Duodenal mucosa (tissue), 2 donors: ENCODE results near the gene CEBPA.
A peak's percentile ranks its signal among the peaks of the same experiment; 100 is the strongest.
"Not testable (repeated sequence)": the region's sequence is repeated elsewhere in the genome, so short reads cannot be mapped to it uniquely, and the experiment has no call there.

ENCODE experiments used
- H3K27ac ChIP-seq: one replicate; pipeline ENCODE4 v1.7.0; 2013; ENCODE audit warnings: low read depth, low read length
- H3K27me3 ChIP-seq, 2 donors: one replicate each; pipeline ENCODE4 v1.7.0; 2013; ENCODE audit warnings: low read length in 2 of 2, control low read depth in 1 of 2; ENCODE audit not compliant: insufficient read depth in 2 of 2, control insufficient read depth in 1 of 2
- H3K36me3 ChIP-seq, 2 donors: one replicate each; pipeline ENCODE4 v1.7.0; 2013; ENCODE audit warnings: low read length in 2 of 2, control low read depth in 1 of 2; ENCODE audit not compliant: insufficient read depth in 2 of 2, control insufficient read depth in 1 of 2
- H3K4me1 ChIP-seq, 2 donors: one replicate each; pipeline ENCODE4 v1.7.0; 2013; ENCODE audit warnings: low read length in 2 of 2, control low read depth in 1 of 2; ENCODE audit not compliant: insufficient read depth in 2 of 2, control insufficient read depth in 1 of 2
- H3K4me3 ChIP-seq, 2 donors: one replicate each; pipeline ENCODE4 v1.7.0; 2013; ENCODE audit warnings: low read length in 2 of 2, low read depth in 1 of 2
- H3K9ac ChIP-seq, 2 donors: one replicate each; pipeline ENCODE4 v1.7.0; 2013; ENCODE audit warnings: low read length in 2 of 2, low read depth in 1 of 2
- H3K9me3 ChIP-seq, 2 donors: one replicate each; pipeline ENCODE4 v1.7.0; 2013; ENCODE audit warnings: low read length in 2 of 2, control low read depth in 1 of 2; ENCODE audit not compliant: control insufficient read depth in 1 of 2

Gene CEBPA

DNA sequence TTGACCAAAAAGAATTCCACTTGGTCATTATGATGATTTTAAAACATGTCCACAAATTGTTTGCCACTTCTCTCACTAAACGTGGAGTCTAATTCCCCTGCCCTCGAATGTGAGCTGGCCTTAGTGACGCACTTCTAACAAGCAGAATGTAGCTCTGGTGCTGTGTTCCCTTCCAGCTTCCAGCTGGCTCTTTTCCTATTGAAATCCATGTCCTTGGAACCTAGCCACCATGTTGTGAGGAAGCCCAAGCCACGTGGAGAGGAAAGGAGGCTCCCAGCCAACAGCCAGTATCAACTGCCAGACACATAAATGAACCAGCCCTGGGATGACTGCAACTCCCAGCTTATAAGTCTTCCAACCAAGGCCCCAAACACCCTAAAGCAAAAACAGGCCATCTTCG lies 23.6 kb upstream of the CEBPA start:
- Histone ChIP-seq H3K27me3 (no peaks in the 10 kb centered on the region), H3K4me1 (no peaks in the 10 kb centered on the region), H3K36me3 (no peaks in the 10 kb centered on the region)

DNA sequence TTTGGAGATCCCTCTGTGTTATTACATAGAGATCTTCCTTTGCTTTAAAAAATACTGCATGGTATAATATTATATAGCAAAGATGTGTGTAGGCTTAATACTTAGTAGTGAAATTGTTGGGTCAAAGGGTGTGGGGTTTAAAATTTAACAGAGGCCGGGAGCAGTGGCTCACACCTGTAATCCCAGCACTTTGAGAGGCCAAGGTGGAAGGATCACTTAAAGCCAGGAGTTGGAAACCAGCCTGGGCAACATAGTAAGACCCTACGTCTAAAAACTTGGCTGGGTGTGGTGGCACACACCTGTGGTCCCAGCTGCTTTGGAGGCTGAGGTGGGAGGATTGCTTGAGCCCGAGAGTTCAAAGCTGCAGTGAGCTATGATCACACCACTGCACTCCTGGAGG lies 22.3 kb upstream of the CEBPA start:
- Histone ChIP-seq H3K27me3 (no peaks in the 10 kb centered on the region), H3K4me1 (no peaks in the 10 kb centered on the region), H3K27ac (no peak overlapping the region), H3K9ac (no peak overlapping the region), H3K4me3 (no peak overlapping the region), H3K36me3 (no peaks in the 10 kb centered on the region), H3K9me3 (peaks cover 0 to 2% of the 10 kb centered on the region in 2 donors)

More for the DNA sequence above, 23.6 kb upstream of the CEBPA start:
- no peak overlapping the region for H3K4me3 ChIP-seq
- H3K9me3 ChIP-seq: peaks cover 0 to 2% of the 10 kb centered on the region in 2 donors
- no peak overlapping the region for H3K27ac ChIP-seq
- no peak overlapping the region for H3K9ac ChIP-seq

- no peak overlapping the region for H3K27ac ChIP-seq
- no peak overlapping the region for H3K9ac ChIP-seq
- peaks cover 0 to 2% of the 10 kb centered on the region in 2 donors for H3K9me3 ChIP-seq
- no peaks in the 10 kb centered on the region for H3K27me3 ChIP-seq
- H3K4me1 ChIP-seq: no peaks in the 10 kb centered on the region
- no peak overlapping the region for H3K4me3 ChIP-seq
- H3K36me3 ChIP-seq: no peaks in the 10 kb centered on the region
These were observed 20.9 kb upstream of the CEBPA start for GRCh38 chr19:33323093-33323820.

DNA sequence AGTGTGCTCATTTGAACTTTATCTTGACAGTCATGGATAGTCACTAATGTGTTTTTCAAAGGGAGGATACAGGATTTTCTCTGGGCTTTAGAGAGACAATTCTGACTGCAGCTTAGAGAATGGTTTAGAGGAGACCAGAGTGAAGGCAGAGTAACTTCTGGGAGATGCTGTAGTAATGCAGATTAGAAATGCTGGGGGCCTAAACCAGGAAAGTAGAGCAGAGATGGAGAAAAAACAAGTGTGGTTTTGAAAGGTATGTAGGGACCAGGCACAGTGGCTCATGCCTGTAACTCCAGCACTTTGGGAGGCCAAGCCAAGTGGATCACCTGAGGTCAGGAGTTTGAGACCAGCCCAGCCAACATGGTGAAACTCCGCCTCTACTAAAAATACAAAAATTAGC lies 18.3 kb upstream of the CEBPA start:
- H3K4me3 ChIP-seq: no peak overlapping the region
- peaks cover 10 to 13% of the 10 kb centered on the region in 2 donors for H3K4me1 ChIP-seq
- H3K27me3 ChIP-seq: no peaks in the 10 kb centered on the region
- H3K27ac ChIP-seq: no peak overlapping the region
- no peaks in the 10 kb centered on the region for H3K36me3 ChIP-seq
- no peak overlapping the region for H3K9ac ChIP-seq
- H3K9me3 ChIP-seq: no peaks in the 10 kb centered on the region

DNA sequence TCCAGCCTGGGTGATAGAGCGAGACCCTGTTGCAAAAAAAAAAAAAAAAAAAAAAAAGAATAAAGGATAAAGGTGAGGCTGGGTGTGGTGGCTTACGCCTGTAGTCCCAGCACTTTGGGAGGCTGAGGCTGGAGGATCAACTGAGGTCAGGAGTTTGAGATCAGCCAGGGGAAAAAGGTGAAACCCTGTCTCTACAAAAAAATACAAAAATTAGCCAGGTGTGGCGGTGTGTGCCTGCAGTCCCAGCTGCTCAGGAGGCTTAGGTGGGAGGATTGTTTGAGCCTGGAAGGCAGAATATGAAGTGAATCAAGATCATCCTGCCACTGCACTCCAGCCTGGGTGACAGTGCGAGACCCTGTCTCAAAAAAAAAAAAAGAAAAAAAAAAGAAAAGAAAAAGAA lies 15.7 kb upstream of the CEBPA start:
- H3K27ac ChIP-seq: not testable (repeated sequence)

GRCh38 chr19:33317517-33317916 lies 15.2 kb upstream of the CEBPA start:
- Histone ChIP-seq H3K27ac (no peak overlapping the region), H3K4me3 (peak overlapping the region in 1 of 2 donors; percentile 8), H3K36me3 (no peaks in the 10 kb centered on the region), H3K4me1 (peaks cover 10 to 13% of the 10 kb centered on the region in 2 donors), H3K9ac (no peak overlapping the region), H3K9me3 (no peaks in the 10 kb centered on the region), H3K27me3 (no peaks in the 10 kb centered on the region)

More for the DNA sequence above, 15.7 kb upstream of the CEBPA start:
- H3K4me1 ChIP-seq: peaks cover 10 to 13% of the 10 kb centered on the region in 2 donors
- not testable (repeated sequence) for H3K9ac ChIP-seq, H3K36me3 ChIP-seq, H3K9me3 ChIP-seq, H3K4me3 ChIP-seq, H3K27me3 ChIP-seq

- no peaks in the 10 kb centered on the region for H3K27me3 ChIP-seq
- peak overlapping the region in 1 of 2 donors; percentile 33 for H3K9ac ChIP-seq
- H3K9me3 ChIP-seq: no peaks in the 10 kb centered on the region
- H3K27ac ChIP-seq: peak overlapping the region; percentile 36
- H3K36me3 ChIP-seq: no peaks in the 10 kb centered on the region
- peaks cover 10 to 17% of the 10 kb centered on the region in 2 donors for H3K4me1 ChIP-seq
- peak overlapping the region in 1 of 2 donors; percentile 28 for H3K4me3 ChIP-seq
These were observed 14.4 kb upstream of the CEBPA start for GRCh38 chr19:33316541-33317264.

GRCh38 chr19:33312808-33313207 lies 10.5 kb upstream of the CEBPA start:
- H3K27me3 ChIP-seq, H3K27ac ChIP-seq, H3K9ac ChIP-seq, H3K9me3 ChIP-seq, H3K36me3 ChIP-seq, H3K4me3 ChIP-seq: not testable (repeated sequence)
- peaks cover 19 to 32% of the 10 kb centered on the region in 2 donors for H3K4me1 ChIP-seq

DNA sequence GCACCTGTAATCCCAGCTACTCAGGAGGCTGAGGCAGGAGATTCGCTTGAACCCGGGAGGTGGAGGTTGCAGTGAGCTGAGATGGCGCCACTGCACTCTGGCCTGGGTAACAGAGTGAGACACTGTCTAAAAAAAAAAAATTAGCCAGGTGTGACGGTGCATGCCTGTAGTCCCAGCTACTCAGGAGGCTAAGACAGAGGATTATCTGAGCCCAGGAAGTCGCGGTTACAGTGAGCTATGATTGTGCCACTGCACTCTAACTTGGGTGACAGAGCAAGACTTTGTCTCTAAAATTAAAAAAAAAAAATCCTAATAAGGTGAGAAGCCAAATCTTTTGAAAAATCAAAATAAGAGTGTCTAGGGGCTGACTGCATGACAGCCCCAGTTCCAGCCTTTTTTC lies 9.7 kb upstream of the CEBPA start:
- H3K4me3 ChIP-seq: no peak overlapping the region
- no peaks in the 10 kb centered on the region for H3K9me3 ChIP-seq
- H3K27ac ChIP-seq: no peak overlapping the region
- H3K36me3 ChIP-seq: no peaks in the 10 kb centered on the region
- peaks cover 22 to 28% of the 10 kb centered on the region in 2 donors for H3K4me1 ChIP-seq
- no peak overlapping the region for H3K9ac ChIP-seq
- H3K27me3 ChIP-seq: no peaks in the 10 kb centered on the region

DNA sequence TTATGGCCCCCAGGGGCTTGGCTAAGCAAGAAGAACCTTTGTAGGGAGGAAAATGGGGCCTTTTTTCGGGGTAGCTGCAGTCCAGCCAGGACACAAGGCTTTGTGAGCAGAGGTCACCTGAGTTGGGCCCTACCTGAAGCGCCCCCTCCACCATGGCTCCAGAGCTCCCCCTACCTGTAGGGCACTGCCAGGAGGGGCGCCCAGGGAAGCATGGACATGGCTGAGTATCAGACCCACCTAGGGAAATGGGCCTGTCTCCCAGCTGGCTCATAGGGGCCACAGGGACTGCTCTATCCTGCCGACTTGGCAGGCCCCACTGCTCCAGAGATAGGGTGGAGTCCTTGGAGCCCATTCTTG lies 9.0 kb upstream of the CEBPA start:
- Histone ChIP-seq H3K36me3 (no peaks in the 10 kb centered on the region), H3K9me3 (no peaks in the 10 kb centered on the region), H3K27me3 (no peaks in the 10 kb centered on the region), H3K4me1 (peaks cover 22 to 31% of the 10 kb centered on the region in 2 donors), H3K4me3 (no peak overlapping the region), H3K27ac (no peak overlapping the region), H3K9ac (peak overlapping the region in 1 of 2 donors; percentile 43)
